Skeletal muscle satellite cell (primary cell): ENCODE measurements around the gene NFKBIA. TPM values are rescaled to one million over a fixed set of nuclear protein-coding genes. Genes with fewer than 3 reads are reported as not detected.
"Not testable (repeated sequence)": the region's sequence is repeated elsewhere in the genome, so short reads cannot be mapped to it uniquely, and the experiment has no call there.

ENCODE experiments used
- H3K27me3 ChIP-seq: 2 replicates; pipeline ENCODE4 v1.7.0; 2013; ENCODE audit warnings: low read length; ENCODE audit not compliant: control insufficient read depth, insufficient read depth
- H3K36me3 ChIP-seq: 2 replicates; pipeline ENCODE4 v1.7.0; 2013; ENCODE audit warnings: mild to moderate bottlenecking, control low read depth, low read length; ENCODE audit not compliant: insufficient read depth
- H3K4me1 ChIP-seq: 2 replicates; pipeline ENCODE4 v1.7.0; 2013; ENCODE audit warnings: low read length; ENCODE audit not compliant: control insufficient read depth, insufficient read depth
- H3K4me2 ChIP-seq: 2 replicates; pipeline ENCODE4 v1.7.0; 2013; ENCODE audit warnings: mild to moderate bottlenecking, low read length
- H3K4me3 ChIP-seq: 2 replicates; pipeline ENCODE4 v1.7.0; 2013; ENCODE audit warnings: low read length
- H3K9ac ChIP-seq: 2 replicates; pipeline ENCODE4 v1.7.0; 2013; ENCODE audit warnings: mild to moderate bottlenecking, low read depth, low read length, moderate library complexity
- H3K9me3 ChIP-seq: replicated peaks from 2 replicates; pipeline ENCODE4 v1.7.0; 2013; ENCODE audit warnings: mild to moderate bottlenecking, control low read depth, low read length
- total RNA-seq: library from RNA; depleted of rRNA; stranded (reverse); fragments of >200 nt; gene quantifications from 2 replicates; pipeline ENCODE4 v1.2.3, GENCODE V29; 2012; rRNA removed

Gene NFKBIA
- 118 and 123 TPM in 2 replicates for total RNA-seq

DNA sequence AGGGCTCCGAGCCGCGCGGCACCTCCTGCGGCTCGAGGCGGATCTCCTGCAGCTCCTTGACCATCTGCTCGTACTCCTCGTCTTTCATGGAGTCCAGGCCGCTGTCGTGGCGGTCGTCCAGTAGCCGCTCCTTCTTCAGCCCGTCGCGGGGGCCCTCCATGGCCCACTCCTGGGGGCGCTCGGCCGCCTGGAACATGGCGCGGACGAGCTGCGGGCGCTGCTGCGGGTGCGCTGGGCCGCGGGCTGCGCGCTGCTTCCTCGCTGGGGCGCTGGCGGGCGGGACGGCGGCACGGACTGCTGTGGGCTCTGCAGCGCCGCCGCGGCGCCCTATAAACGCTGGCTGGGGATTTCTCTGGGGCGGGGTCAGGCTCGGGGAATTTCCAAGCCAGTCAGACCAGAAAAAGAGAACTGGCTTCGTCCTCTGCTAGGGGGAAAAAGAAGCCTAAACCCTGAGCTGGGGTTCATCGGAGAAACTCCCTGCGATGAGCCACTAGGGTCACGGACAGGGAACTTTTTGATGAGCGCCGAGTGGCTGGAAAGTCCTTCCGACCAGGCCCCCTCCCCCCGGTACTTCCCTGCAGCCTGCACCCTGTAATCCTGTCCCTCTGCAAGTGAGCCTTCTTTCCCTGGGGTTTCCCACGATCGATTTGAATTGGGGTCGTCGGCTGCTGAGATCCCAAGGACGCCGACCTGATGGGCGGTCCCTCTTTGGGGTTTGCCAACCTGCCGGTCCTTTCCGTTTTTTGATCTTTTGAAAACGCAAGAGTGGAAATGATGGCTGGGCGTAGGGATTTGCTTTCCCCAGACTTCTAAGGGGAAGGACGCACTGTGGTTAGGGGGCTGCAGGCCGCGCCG lies at the start of gene NFKBIA:
NFKBIA (minus strand) TSS at position 301 of the 855 bp plus-strand sequence; CDS start at position 196, 105 bp downstream.
- Histone ChIP-seq H3K9me3 (no peaks in the 10 kb centered on the region), H3K9ac (peak within 1 kb of the TSS; percentile 99), H3K27me3 (no peaks in the 10 kb centered on the region), H3K4me2 (peak within 1 kb of the TSS; percentile 98), H3K4me3 (peak within 1 kb of the TSS; percentile 97), H3K4me1 (peaks cover 46% of the 10 kb centered on the region), H3K36me3 (peaks cover 39% of the 10 kb centered on the region)

GRCh38 chr14:35446450-35446849 lies 41.9 kb upstream of the NFKBIA start:
- H3K4me1 ChIP-seq: no peaks in the 10 kb centered on the region
- H3K9ac ChIP-seq: no peak overlapping the region
- H3K4me2 ChIP-seq: no peak overlapping the region
- no peaks in the 10 kb centered on the region for H3K9me3 ChIP-seq
- H3K36me3 ChIP-seq: no peaks in the 10 kb centered on the region
- no peak overlapping the region for H3K4me3 ChIP-seq
- no peaks in the 10 kb centered on the region for H3K27me3 ChIP-seq

DNA sequence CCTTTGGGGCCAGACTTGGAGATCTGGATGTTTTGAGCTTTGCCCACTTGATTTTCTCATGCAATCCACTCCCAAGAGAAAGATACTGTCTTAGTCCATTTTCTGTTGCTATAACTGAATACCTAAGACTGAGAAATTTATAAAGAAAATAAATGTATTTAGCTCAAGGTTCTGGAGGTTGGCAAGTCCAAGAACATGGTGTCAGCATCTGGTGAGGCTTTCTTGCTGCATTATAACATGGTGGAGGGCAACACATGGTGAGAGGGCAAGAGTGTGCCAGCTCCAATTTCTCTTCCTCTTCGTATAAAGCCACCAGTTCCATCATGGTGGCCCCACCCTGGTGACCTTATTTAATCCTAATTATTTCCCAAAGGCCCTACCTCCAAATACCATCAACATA lies 39.6 kb upstream of the NFKBIA start:
- no peak overlapping the region for H3K9ac ChIP-seq
- no peak overlapping the region for H3K4me2 ChIP-seq
- no peaks in the 10 kb centered on the region for H3K9me3 ChIP-seq
- H3K4me3 ChIP-seq: no peak overlapping the region
- no peaks in the 10 kb centered on the region for H3K4me1 ChIP-seq
- H3K27me3 ChIP-seq: peaks cover 4% of the 10 kb centered on the region
- no peaks in the 10 kb centered on the region for H3K36me3 ChIP-seq

GRCh38 chr14:35441160-35441559 lies 36.6 kb upstream of the NFKBIA start:
- Histone ChIP-seq H3K9ac (no peak overlapping the region), H3K4me1 (no peaks in the 10 kb centered on the region), H3K36me3 (no peaks in the 10 kb centered on the region)

DNA sequence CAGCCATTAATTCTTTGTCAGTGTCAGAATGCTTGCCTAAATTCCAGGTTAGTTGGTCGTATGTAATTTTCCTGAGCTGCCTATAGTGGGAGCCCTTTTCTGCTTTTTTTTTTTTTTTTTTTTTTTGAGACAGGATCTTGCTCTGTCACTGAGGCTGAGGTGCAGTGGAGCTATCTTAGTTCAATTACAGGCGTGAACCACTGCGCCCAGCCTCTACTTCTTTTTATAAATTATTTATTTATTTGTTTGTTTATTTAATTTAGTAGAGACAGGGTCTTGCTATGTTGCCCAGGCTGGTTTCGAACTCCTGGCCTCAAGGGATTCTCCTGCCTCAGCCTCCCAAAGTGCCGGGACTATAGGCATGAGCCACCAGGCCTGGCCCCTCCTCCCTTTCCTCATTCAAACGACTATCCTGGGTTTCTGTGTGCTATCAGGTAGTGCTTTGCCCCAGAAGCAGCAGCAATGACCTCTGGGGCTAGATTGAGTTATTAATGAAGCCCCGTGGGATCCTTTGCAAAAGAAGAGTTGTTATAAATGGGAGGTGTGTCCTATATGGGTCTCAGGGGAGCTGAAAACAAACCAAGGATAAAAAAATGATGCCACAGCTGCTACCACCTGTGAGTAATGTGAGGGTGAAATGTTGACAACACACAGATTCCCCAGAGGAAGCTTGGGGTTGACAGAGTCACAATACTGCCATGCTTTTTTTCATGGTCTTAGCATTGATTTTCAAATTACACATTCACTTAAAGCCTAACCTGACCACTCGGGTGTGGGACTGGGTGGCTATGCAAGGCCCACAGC lies 34.6 kb upstream of the NFKBIA start:
- no peak overlapping the region for H3K4me3 ChIP-seq
- no peaks in the 10 kb centered on the region for H3K36me3 ChIP-seq
- no peak overlapping the region for H3K9ac ChIP-seq
- H3K4me2 ChIP-seq: no peak overlapping the region
- H3K4me1 ChIP-seq: no peaks in the 10 kb centered on the region
- H3K9me3 ChIP-seq: no peaks in the 10 kb centered on the region
- H3K27me3 ChIP-seq: peaks cover 4% of the 10 kb centered on the region

More at GRCh38 chr14:35441160-35441559, 36.6 kb upstream of the NFKBIA start:
- H3K4me2 ChIP-seq: no peak overlapping the region
- peaks cover 4% of the 10 kb centered on the region for H3K27me3 ChIP-seq
- no peaks in the 10 kb centered on the region for H3K9me3 ChIP-seq
- no peak overlapping the region for H3K4me3 ChIP-seq

GRCh38 chr14:35438492-35438891 lies 33.9 kb upstream of the NFKBIA start:
- not testable (repeated sequence) for H3K9ac ChIP-seq, H3K4me3 ChIP-seq, H3K4me1 ChIP-seq, H3K4me2 ChIP-seq, H3K36me3 ChIP-seq, H3K27me3 ChIP-seq, H3K9me3 ChIP-seq

- Histone ChIP-seq H3K4me3 (no peak overlapping the region), H3K4me1 (no peaks in the 10 kb centered on the region), H3K27me3 (peaks cover 1% of the 10 kb centered on the region), H3K9ac (no peak overlapping the region), H3K4me2 (no peak overlapping the region), H3K9me3 (no peaks in the 10 kb centered on the region), H3K36me3 (no peaks in the 10 kb centered on the region)
Observed at GRCh38 chr14:35435177-35435576, 30.6 kb upstream of the NFKBIA start.

- Histone ChIP-seq H3K27me3 (no peaks in the 10 kb centered on the region), H3K4me3 (no peak overlapping the region), H3K4me2 (no peak overlapping the region), H3K9ac (no peak overlapping the region), H3K4me1 (no peaks in the 10 kb centered on the region), H3K9me3 (no peaks in the 10 kb centered on the region), H3K36me3 (no peaks in the 10 kb centered on the region)
Observed at GRCh38 chr14:35433826-35434225, 29.3 kb upstream of the NFKBIA start.

DNA sequence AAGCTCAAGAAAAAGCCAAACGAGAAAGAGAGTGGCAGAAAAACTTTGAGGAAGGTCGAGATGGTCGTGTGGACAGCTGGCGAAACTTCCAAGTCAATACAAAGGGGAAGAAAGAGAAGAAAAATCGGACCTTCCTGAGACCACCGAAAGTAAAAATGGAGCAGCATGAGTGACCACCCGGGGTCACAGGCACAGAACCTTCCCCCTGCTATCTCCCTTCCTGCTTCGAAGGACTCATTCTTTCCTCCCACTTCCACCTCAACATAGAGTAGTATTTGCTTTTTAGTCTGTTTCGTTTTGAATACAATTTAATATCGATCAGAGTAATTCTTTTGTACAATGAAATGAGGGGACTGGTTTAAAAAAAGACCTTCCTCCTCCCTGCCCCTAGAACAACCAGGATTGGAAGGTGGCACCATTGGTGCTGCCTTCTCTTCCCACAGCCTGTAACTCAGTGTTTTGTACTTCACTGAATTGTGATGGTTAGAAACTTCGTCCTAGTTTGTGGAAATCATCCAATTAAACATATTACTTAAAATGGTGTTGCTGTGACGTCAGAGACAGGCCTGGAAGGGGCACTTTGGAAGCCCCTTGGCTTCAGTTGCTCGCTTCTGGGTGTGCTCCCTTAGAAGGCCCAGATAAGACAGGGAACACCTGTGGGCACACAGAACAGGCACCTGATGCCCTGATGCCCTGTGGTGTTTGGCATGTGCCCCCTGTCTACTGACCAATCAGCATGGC lies 26.1 kb upstream of the NFKBIA start:
- Histone ChIP-seq H3K4me3 (no peak overlapping the region), H3K27me3 (no peaks in the 10 kb centered on the region), H3K36me3 (no peaks in the 10 kb centered on the region), H3K9ac (no peak overlapping the region), H3K9me3 (no peaks in the 10 kb centered on the region), H3K4me2 (no peak overlapping the region), H3K4me1 (no peaks in the 10 kb centered on the region)

DNA sequence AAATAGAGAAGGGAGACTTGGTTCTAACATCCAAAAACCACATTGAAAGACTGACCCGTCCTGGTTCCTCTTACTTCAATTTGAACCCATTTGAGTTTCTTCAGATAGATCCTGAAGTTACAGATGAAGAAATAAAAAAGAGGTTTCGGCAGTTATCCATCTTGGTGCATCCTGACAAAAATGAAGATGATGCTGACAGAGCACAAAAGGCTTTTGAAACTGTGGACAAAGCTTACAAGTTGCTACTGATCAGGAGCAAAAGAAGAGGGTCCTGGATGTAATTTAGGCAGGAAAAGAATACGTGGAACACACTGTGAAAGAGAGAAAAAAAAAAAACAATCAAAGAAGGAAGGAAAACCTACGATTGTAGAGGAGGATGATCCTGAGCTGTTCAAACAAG lies 25.4 kb upstream of the NFKBIA start:
- Histone ChIP-seq H3K9me3 (no peaks in the 10 kb centered on the region), H3K27me3 (no peaks in the 10 kb centered on the region), H3K4me2 (no peak overlapping the region)

DNA sequence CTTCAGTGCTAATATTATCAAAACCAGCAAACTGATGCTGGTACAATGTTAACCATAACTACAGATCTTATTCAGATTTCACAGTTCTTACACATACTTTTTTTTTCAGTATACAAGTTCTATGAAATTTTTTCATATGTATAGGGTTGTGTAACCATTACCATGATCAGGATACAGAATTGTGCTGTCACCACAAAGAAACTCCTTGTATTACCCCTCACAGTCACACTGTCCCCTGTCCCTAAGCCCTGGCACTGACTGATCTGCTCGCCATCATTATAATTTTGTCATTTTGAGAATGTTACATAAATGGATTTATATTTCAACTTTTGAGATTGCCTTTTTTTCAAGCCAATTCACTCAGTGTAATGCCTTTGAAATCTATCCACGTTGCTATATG lies 21.3 kb upstream of the NFKBIA start:
- no peak overlapping the region for H3K4me2 ChIP-seq
- no peaks in the 10 kb centered on the region for H3K36me3 ChIP-seq
- no peaks in the 10 kb centered on the region for H3K27me3 ChIP-seq

More for the DNA sequence above, 25.4 kb upstream of the NFKBIA start:
- Histone ChIP-seq H3K9ac (no peak overlapping the region), H3K36me3 (no peaks in the 10 kb centered on the region), H3K4me1 (no peaks in the 10 kb centered on the region), H3K4me3 (no peak overlapping the region)

More for the DNA sequence above, 21.3 kb upstream of the NFKBIA start:
- H3K4me3 ChIP-seq: no peak overlapping the region
- H3K4me1 ChIP-seq: peaks cover 11% of the 10 kb centered on the region
- H3K9me3 ChIP-seq: no peaks in the 10 kb centered on the region
- no peak overlapping the region for H3K9ac ChIP-seq
